H1 (cell line): ENCODE results near the gene FERMT1. TPM values are rescaled to one million over a fixed set of nuclear protein-coding genes. Genes with fewer than 3 reads are reported as not detected.

Experiments
- BRCA1 ChIP-seq: IDR thresholded peaks from 2 replicates; pipeline ENCODE4 v1.6.1; 2012; ENCODE audit warnings: low read depth, low read length, improper control_type of control experiment
- CREB1 ChIP-seq: IDR thresholded peaks from 2 replicates; pipeline ENCODE4 v1.6.1; 2012; ENCODE audit warnings: inconsistent platforms
- NANOG ChIP-seq: IDR thresholded peaks from 2 replicates; pipeline ENCODE4 v1.6.1; 2011; ENCODE audit warnings: low read length, low read depth, mild to moderate bottlenecking, inconsistent platforms; ENCODE audit not compliant: insufficient read depth, poor library complexity, severe bottlenecking
- NRF1 ChIP-seq: IDR thresholded peaks from 2 replicates; pipeline ENCODE4 v1.6.1; 2011; ENCODE audit warnings: mild to moderate bottlenecking, low read depth, low read length, improper control_type of control experiment
- RAD21 ChIP-seq, 2 experiments: IDR thresholded peaks in 1 of 2; conservative IDR thresholded peaks in 1 of 2; 2 replicates each; pipeline ENCODE4 v1.6.1; 2011; ENCODE audit warnings: low read depth in 2 of 2, low read length in 2 of 2, improper control_type of control experiment in 1 of 2, inconsistent platforms in 1 of 2, mild to moderate bottlenecking in 1 of 2, moderate library complexity in 1 of 2
- RXRA ChIP-seq: IDR thresholded peaks from 2 replicates; pipeline ENCODE4 v1.6.1; 2011; ENCODE audit warnings: low read depth, mild to moderate bottlenecking, low read length, moderate library complexity; ENCODE audit not compliant: insufficient read depth
- SAP30 ChIP-seq: fragments of 300-600 bp; sonication (generic); IDR thresholded peaks from 2 replicates; pipeline ENCODE4 v1.7.1; 2012; ENCODE audit warnings: low read length, moderate library complexity, mild to moderate bottlenecking, inconsistent platforms; ENCODE audit not compliant: insufficient read depth, insufficient replicate concordance
- SRF ChIP-seq: IDR thresholded peaks from 2 replicates; pipeline ENCODE4 v1.6.1; 2011; ENCODE audit warnings: mild to moderate bottlenecking, low read depth, low read length, moderate library complexity
- SUZ12 ChIP-seq: fragments of 200-600 bp; sonication (generic); IDR thresholded peaks from 2 replicates; pipeline ENCODE4 v1.6.1; 2012; ENCODE audit warnings: mild to moderate bottlenecking, inconsistent platforms, low read length, moderate library complexity, mixed read lengths
- TBP ChIP-seq: IDR thresholded peaks from 2 replicates; pipeline ENCODE4 v1.6.1; 2011; ENCODE audit warnings: low read depth, low read length, improper control_type of control experiment
- polyA plus RNA-seq, 7 experiments: library from polyadenylated mRNA; depleted of rRNA in 3 of 7; stranded (reverse) in 5 of 7; unstranded in 2 of 7; fragments of >200 nt in 5 of 7; fragments of 200-250 nt in 2 of 7; gene quantifications; 1 replicate in 5 of 7; 2 replicates in 1 of 7; 4 replicates in 1 of 7; pipeline versions ENCODE4 v1.2.1 to v1.2.3, GENCODE V29; 2011 to 2013; ENCODE audit warnings: missing spikeins in 2 of 7, mixed read lengths in 2 of 7
- total RNA-seq: library from RNA; stranded (reverse); fragmentation: NEBNext Ultra II Directional; extraction: Animal tissue kit (Norgen Biotek cat#: 25700); gene quantifications from 2 replicates; pipeline ENCODE4 v1.2.1, GENCODE V29; 2021

The FERMT1 gene
- total and polyA plus RNA-seq, 2 of the 8 experiments (the other 6 are each of a cell fraction or from before 2014, with no cell fraction given): 4.2 to 17.8 TPM

DNA sequence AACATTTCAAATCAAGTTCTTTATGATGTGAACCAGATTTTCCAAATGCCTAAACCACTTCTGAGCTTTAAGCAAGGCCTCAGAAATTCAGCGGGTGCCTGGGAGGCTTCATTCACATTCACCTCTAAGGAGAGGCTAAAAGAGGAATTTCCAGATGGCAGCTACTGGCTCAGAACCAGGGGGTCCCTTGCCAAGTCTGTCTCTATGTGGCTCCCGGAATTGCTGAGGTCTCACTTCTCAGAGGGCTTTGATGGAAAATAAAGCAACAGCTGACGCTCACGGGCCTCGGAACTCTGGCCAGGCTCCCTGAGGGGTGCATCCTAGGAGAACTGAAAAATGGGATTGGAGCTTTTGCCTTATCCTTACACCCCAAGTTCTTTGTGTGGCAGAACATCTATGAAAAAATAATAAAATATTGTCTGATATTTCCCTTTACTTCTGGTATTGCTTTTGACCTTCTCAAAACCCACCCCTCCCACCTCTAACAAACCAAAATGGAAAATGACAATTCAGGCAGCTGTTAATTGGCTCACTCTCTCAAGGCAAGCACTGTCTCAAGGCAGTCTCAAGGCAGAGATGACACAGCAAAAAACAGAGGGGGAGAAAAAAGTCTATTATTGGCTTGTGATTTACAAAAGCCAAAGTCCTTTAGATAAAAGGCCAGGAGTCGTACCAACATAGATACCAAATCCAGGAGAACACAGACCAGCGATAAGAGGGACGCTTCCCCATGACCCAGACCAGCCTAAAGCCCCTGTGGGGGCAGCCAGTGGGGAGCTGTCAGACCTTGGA lies 47.2 kb downstream of the FERMT1 start (continued):
- TF ChIP-seq CREB1 (no peak), RAD21 (IDR thresholded peaks at IDR 0.05 in 1 of 2, conservative IDR thresholded peaks at IDR 0.05 in 1 of 2; ENCODE audit: low read depth in 2 of 2, low read length in 2 of 2) (no peak), SUZ12 (no peak), SRF (no peak), SAP30 (no peak), NANOG (no peak), BRCA1 (no peak), RXRA (no peak), TBP (no peak), NRF1 (no peak)
- TF ChIP-seq, all 59 proteins: peak for 0
